ENCODE measurements around the gene SLC6A19. TPM values are rescaled to one million over a fixed set of nuclear protein-coding genes. Genes with fewer than 3 reads are reported as not detected.

The SLC6A19 gene
- total RNA-seq, 4 donors from 2014 or later, result not detected

DNA sequence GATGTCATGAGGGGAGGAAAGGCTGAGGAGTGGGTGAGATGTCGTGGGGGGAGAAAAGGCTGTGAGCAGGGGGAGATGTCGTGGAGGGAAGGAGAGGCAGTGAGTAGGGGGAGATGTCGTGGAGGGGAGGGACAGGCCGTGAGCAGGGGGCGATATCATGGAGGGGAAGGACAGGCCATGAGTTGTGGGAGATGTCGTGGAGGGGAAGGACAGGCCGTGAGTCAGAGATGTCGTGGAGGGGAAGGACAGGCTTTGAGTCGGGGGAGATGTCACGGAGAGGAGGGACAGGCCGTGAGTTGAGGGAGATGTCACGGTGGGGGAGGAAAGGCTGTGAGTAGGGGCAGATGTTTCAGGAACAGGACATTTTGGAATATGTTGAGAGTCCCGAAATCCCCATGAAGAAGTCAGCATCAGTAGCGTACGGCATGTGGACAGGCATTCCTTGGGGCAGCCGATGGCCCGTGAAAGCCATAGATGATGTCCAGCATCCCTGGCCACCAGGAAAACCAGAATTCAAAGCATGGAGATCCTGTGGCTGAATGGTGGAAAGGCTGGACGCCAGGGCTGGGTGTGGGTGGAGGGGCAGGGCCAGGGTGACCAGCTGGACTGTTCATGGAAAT is 8.3 kb upstream of the SLC6A19 start:
- TF ChIP-seq, protein P1, sequence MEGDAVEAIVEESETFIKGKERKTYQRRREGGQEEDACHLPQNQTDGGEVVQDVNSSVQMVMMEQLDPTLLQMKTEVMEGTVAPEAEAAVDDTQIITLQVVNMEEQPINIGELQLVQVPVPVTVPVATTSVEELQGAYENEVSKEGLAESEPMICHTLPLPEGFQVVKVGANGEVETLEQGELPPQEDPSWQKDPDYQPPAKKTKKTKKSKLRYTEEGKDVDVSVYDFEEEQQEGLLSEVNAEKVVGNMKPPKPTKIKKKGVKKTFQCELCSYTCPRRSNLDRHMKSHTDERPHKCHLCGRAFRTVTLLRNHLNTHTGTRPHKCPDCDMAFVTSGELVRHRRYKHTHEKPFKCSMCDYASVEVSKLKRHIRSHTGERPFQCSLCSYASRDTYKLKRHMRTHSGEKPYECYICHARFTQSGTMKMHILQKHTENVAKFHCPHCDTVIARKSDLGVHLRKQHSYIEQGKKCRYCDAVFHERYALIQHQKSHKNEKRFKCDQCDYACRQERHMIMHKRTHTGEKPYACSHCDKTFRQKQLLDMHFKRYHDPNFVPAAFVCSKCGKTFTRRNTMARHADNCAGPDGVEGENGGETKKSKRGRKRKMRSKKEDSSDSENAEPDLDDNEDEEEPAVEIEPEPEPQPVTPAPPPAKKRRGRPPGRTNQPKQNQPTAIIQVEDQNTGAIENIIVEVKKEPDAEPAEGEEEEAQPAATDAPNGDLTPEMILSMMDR (IDR thresholded peaks at IDR 0.05; ENCODE audit: low read depth), result no peak

DNA sequence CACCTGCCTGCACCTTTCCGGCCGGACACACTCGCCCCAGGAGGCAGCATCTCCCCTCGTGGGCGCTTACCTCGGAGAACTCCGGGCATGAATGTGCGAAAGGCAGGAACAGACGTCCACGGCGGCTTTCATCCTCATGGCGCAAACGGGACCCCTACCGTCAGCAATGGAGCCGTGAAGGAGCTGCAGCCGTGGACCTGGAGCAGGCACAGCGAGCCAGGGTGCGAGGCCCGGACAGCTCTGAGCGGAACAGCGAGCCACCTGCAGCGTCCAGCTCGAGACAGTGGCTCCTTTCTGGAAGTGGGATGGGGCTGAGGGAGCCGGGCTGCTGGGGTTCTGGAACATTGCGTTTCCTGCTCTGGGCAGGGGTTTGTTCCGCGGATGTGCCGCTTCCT is 7.8 kb upstream of the SLC6A19 start:
- TF ChIP-seq, protein P1 (IDR thresholded peaks at IDR 0.05; ENCODE audit: low read depth), result no peak

DNA sequence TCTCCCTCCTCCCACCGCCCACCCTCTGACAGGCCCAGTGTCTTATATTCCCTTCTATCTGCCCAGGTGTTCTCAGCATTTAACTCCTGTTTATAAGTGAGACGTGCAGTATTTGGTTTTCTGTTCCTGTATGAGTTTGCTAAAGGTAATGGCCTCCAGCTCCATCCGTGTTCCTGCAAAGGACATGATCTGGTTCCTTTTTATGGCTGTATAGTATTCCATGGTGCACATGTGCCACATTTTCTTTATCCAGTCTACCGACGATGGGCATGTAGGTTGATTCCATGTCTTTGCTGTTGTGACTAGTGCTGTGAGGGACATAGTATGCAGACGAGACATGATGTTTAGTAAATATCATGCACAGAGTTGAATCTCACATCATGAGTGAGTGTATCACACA is 7.0 kb upstream of the SLC6A19 start:
- TF ChIP-seq, protein P1 (IDR thresholded peaks at IDR 0.05; ENCODE audit: low read depth), result no peak

DNA sequence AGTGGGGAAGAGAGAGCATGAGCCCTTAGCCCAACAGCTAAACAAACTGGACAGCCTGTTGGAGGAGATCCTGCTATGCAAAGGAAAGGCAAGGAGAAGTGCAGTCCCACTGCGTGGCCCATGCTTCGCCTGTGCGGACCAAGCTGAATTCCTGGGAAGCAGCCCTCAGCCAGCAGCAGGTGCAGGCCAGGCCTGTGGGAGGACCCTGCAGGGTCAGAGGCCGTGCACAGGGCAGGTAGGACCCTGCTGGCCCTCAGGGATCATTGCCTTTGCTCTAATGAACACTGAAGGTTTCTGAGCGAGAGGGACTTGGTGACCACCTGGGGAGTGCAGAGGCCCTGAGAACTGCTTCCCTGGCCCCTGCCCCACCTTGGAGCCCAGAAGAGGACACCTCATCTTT is 6.0 kb upstream of the SLC6A19 start:
- TF ChIP-seq, protein P1 (IDR thresholded peaks at IDR 0.05; ENCODE audit: low read depth), result no peak

DNA sequence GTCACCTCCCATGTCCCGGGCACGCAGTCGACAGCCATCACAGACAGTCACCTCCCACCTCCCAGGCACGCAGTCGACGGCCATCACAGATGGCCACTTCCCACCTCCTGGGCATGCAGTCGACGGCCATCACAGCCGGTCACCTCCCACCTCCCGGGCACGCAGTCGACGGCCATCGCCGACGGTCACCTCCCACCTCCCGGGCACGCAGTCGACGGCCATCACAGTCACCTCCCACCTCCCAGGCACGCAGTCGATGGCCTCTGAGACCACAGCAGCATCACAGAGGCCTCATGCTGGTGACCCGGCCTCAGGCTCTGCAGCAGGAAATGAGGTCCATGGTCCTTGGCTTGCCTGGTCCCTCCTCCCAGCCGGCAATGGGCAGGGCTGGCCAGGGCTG is 5.5 kb upstream of the SLC6A19 start:
- TF ChIP-seq, protein P1 (IDR thresholded peaks at IDR 0.05; ENCODE audit: low read depth), result no peak

DNA sequence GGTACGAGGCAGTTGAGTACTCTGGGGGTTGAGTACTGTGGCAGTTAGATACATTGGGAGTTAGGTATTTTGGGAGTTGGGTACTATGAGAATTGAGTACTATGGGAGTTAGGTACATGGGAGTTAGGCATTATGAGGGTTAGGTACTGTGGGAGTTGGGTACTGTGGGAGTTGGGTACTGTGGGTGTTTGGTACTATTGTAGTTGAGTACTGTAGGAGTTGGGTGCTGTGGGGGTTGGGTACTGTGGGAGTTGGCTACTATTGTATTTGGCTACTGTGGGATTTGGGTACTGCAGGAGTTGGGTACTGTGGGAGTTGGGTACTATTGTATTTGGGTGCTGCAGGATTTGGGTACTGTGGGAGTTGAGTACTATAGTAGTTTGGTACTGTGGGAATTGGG is 4.8 kb upstream of the SLC6A19 start:
- TF ChIP-seq, protein P1 (IDR thresholded peaks at IDR 0.05; ENCODE audit: low read depth), result no peak

DNA sequence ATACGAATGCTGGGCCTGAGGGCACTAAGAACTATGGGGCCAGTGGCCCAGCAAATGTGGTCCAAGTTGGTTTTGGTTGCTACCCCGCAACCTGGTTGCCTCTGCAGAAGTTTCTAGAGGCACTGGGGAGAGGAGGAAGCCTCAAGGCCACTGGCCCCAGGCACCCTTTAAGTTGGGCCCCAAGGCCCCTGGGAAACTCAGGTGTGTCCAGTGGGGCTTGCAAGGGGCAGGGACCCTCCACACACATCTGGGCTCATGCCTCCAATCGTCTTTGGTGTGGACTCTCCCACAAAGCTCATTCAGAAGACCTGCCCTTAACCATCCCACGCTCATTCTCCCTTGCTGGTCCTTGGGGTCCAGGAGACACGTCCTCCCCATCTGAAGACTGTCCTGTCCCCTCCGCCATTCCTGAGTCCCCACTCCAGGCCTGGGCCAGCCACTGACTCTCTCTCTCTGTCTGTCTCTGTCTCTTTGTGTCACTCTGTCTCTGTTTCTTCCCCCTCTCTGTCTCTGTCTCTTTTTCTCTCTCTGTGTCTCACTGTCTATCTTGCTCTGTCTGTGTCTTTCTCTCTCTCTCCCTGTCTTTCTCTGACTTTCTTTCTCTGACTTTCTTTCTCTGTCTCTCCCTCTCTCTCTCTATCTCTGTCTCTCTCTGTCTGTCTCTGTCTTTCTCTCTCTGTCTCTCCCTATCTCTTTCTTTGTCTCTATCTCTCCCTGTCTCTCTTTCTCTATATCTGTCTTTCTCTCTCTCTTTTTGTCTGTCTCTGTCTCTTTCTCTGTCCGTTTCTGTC is 3.3 kb upstream of the SLC6A19 start:
- TF ChIP-seq, protein P1 (IDR thresholded peaks at IDR 0.05; ENCODE audit: low read depth), result no peak
